OCI-LY3 (cell line): ENCODE results near the gene REPS1.

ENCODE experiments used
- H2AFZ ChIP-seq: fragments of 200-600, 300-600 bp; shearing (Covaris generic); 2 replicates; pipeline ENCODE4 v1.6.0; 2014; ENCODE audit warnings: antibody characterized with exemption, low read depth, low read length
- H3K27ac ChIP-seq: fragments of 200-600, 300-600 bp; sonication (generic); 2 replicates; pipeline ENCODE4 v1.5.1; 2014; ENCODE audit warnings: mild to moderate bottlenecking, low read length, moderate library complexity, mixed read lengths
- H3K27me3 ChIP-seq: fragments of 200-600, 300-600 bp; sonication (generic); 2 replicates; pipeline ENCODE4 v1.6.1; 2014; ENCODE audit warnings: low read depth, low read length, mixed read lengths
- H3K36me3 ChIP-seq: fragments of 200-600, 300-600 bp; sonication (generic); replicated peaks from 2 replicates; pipeline ENCODE3; 2014; ENCODE audit warnings: low read depth, low read length, mixed read lengths
- H3K4me1 ChIP-seq: fragments of 300-600, 200-600 bp; sonication (generic); 2 replicates; pipeline ENCODE4 v1.6.1; 2014; ENCODE audit warnings: low read length, mixed read lengths
- H3K4me2 ChIP-seq: fragments of 200-600, 300-600 bp; sonication (generic); 2 replicates; pipeline ENCODE4 v1.6.1; 2014; ENCODE audit warnings: low read length, mixed read lengths
- H3K4me3 ChIP-seq: fragments of 300-600, 200-600 bp; sonication (generic); 2 replicates; pipeline ENCODE4 v1.5.1; 2014; ENCODE audit warnings: antibody characterized with exemption, mild to moderate bottlenecking, low read length, moderate library complexity
- H3K79me2 ChIP-seq: fragments of 300-600, 200-600 bp; shearing (Covaris generic); 2 replicates; pipeline ENCODE4 v1.6.1; 2014; ENCODE audit warnings: mild to moderate bottlenecking, low read length, mixed read lengths
- H3K9ac ChIP-seq: fragments of 300-600, 200-600 bp; shearing (Covaris generic); 2 replicates; pipeline ENCODE4 v1.6.0; 2014; ENCODE audit warnings: mild to moderate bottlenecking, low read length, moderate library complexity
- H3K9me3 ChIP-seq: fragments of 200-600, 300-600 bp; shearing (Covaris generic); 2 replicates; pipeline ENCODE4 v1.6.1; 2014; ENCODE audit warnings: low read length, mixed read lengths; ENCODE audit not compliant: insufficient read depth
- H4K20me1 ChIP-seq: fragments of 200-600, 300-600 bp; sonication (generic); 2 replicates; pipeline ENCODE4 v1.6.1; 2016; ENCODE audit warnings: low read length, mixed read lengths; ENCODE audit not compliant: insufficient read depth
- EZH2phosphoT487 ChIP-seq: fragments of 200-600 bp; shearing (Covaris generic); IDR thresholded peaks from 2 replicates; pipeline ENCODE4 v1.6.1; 2018; ENCODE audit warnings: antibody characterized with exemption, mixed run types, low read depth
- TF ChIP-seq, protein P1 (sequence below): fragments of 200-600, 300-600 bp; sonication (generic); IDR thresholded peaks from 2 replicates; pipeline ENCODE4 v1.5.1; 2014; ENCODE audit warnings: antibody characterized with exemption, low read length, low read depth

REPS1 gene

DNA sequence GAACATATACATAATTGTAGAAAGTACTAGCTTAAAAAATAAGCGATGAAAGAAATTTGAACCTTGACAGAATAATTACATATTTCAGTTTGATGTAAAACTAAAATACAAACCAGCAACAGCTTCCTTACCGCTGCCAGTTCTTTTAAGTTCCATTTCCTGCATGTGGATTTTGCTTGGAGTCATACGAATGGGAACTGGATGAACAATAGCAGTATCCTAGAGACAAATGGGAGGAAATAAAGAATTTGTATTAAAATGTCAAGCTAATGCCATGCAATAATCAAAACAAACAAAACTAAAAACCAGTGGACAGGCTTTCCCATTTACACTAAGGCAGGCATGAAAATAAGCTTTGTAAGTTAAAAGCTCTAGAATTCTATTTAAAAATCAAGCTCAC, 67.1 kb downstream of the REPS1 start:
- TF ChIP-seq, protein P1, sequence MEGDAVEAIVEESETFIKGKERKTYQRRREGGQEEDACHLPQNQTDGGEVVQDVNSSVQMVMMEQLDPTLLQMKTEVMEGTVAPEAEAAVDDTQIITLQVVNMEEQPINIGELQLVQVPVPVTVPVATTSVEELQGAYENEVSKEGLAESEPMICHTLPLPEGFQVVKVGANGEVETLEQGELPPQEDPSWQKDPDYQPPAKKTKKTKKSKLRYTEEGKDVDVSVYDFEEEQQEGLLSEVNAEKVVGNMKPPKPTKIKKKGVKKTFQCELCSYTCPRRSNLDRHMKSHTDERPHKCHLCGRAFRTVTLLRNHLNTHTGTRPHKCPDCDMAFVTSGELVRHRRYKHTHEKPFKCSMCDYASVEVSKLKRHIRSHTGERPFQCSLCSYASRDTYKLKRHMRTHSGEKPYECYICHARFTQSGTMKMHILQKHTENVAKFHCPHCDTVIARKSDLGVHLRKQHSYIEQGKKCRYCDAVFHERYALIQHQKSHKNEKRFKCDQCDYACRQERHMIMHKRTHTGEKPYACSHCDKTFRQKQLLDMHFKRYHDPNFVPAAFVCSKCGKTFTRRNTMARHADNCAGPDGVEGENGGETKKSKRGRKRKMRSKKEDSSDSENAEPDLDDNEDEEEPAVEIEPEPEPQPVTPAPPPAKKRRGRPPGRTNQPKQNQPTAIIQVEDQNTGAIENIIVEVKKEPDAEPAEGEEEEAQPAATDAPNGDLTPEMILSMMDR = no peak
- TF ChIP-seq EZH2phosphoT487 = no peak
- Histone ChIP-seq H3K36me3 (no peaks in the 10 kb centered on the region), H3K4me1 (no peaks in the 10 kb centered on the region), H3K79me2 (no peaks in the 10 kb centered on the region), H3K4me2 (no peak overlapping the region), H3K4me3 (no peak overlapping the region), H3K27me3 (no peaks in the 10 kb centered on the region), H2AFZ (no peak overlapping the region), H3K9ac (no peak overlapping the region), H3K9me3 (no peaks in the 10 kb centered on the region), H4K20me1 (no peaks in the 10 kb centered on the region), H3K27ac (no peak overlapping the region)

DNA sequence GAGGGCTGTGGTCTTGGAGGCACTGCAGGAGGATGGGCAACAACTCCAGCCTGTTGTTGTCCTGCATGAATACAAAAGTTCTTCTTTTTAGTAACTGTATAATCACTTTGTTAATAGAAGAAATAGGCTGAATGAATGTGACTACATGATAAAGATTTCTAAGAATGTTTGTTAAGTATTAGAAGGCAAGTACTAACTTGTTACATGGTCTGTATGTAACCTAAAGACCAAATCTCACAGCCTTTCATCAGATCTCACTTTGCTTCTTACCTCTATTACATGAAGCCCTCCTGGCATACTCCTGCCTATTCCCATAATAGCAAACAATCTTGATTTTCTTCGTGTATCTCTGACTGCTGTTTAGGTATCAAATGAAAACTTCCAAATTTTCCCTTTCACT, 73.4 kb downstream of the REPS1 start:
- Histone ChIP-seq H3K4me1 (peaks cover 2% of the 10 kb centered on the region; the same call in 1 of the 2 replicates), H2AFZ (no peak overlapping the region), H3K9me3 (no peaks in the 10 kb centered on the region), H3K36me3 (peaks cover 10% of the 10 kb centered on the region), H3K27ac (no peak overlapping the region), H3K79me2 (no peaks in the 10 kb centered on the region), H3K4me3 (no peak overlapping the region), H3K4me2 (no peak overlapping the region), H3K27me3 (no peaks in the 10 kb centered on the region), H4K20me1 (no peaks in the 10 kb centered on the region), H3K9ac (no peak overlapping the region)
- TF ChIP-seq EZH2phosphoT487 = no peak
- TF ChIP-seq, protein P1 = no peak

DNA sequence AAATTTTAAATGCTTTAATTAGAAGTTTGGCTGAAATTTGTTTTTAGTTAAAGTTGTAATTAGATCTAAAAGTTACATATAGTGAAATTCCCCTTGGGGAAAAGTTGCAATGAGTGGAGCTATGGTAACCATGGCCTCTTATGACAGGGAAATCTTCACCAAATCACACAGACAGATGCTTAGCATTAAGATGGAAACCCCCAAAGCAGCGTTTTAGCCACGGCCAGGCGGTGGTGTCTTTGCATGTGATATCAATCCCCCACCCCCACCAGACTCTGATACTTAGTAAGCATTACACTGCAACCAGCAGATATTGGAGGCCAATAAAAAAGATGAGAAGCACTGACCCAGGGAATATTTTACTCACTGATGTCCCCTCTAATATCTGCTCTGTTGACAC, 75.7 kb downstream of the REPS1 start:
- H4K20me1 ChIP-seq = no peaks in the 10 kb centered on the region
- no peak overlapping the region for H3K27ac ChIP-seq
- no peaks in the 10 kb centered on the region for H3K9me3 ChIP-seq
- no peaks in the 10 kb centered on the region for H3K79me2 ChIP-seq
- H3K9ac ChIP-seq = no peak overlapping the region
- no peak overlapping the region for H3K4me2 ChIP-seq
- no peaks in the 10 kb centered on the region for H3K27me3 ChIP-seq
- H2AFZ ChIP-seq = no peak overlapping the region
- no peak for TF ChIP-seq EZH2phosphoT487
- TF ChIP-seq, protein P1 = no peak
- H3K4me1 ChIP-seq = peaks cover 3% of the 10 kb centered on the region; the same call in 1 of the 2 replicates
- no peak overlapping the region for H3K4me3 ChIP-seq
- peaks cover 16% of the 10 kb centered on the region for H3K36me3 ChIP-seq

DNA sequence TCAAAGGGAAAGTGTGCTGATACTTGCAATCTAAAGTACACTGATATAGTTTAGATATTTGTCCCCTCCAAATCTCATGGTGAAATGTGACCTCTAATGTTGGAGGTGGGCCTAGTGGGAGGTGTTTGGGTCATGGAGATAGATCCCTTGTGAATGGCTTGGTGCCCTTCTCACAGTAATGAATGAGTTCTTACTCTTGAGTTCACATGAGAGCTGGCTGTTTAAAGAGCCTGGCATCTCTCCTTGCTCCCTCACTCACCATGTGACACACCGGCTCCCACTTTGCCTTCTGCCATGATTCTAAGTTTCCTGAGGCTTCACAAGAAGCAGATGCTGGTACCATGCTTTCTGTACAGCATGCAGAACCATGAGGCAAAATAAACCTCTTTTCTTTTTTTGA, 78.1 kb downstream of the REPS1 start:
- Histone ChIP-seq H3K36me3 (peaks cover 18% of the 10 kb centered on the region), H3K27ac (no peak overlapping the region)

More for the DNA sequence above, 78.1 kb downstream of the REPS1 start:
- no peak overlapping the region for H3K9ac ChIP-seq
- no peaks in the 10 kb centered on the region for H3K79me2 ChIP-seq
- H4K20me1 ChIP-seq = no peaks in the 10 kb centered on the region
- peaks cover 6% of the 10 kb centered on the region; the same call in 1 of the 2 replicates for H3K4me1 ChIP-seq
- H3K4me2 ChIP-seq = no peak overlapping the region
- H2AFZ ChIP-seq = no peak overlapping the region
- no peaks in the 10 kb centered on the region for H3K9me3 ChIP-seq
- H3K4me3 ChIP-seq = no peak overlapping the region
- no peaks in the 10 kb centered on the region for H3K27me3 ChIP-seq
- TF ChIP-seq, protein P1 = no peak
- TF ChIP-seq EZH2phosphoT487 = no peak
